GM23338 (cell line): ENCODE data around the gene DUSP3.

Experiments
- CTCF ChIP-seq, 2 experiments: fragments of 200-600 bp in 1 of 2; sonication (generic) in 1 of 2; conservative IDR thresholded peaks; 2 replicates each; pipeline versions ENCODE4 v1.5.1 to v1.6.1; 2016 to 2017; ENCODE audit warnings: antibody characterized with exemption in 2 of 2, low read depth in 2 of 2, mild to moderate bottlenecking in 2 of 2, moderate library complexity in 1 of 2
- EZH2 ChIP-seq: fragments of 200-600 bp; sonication (generic); IDR thresholded peaks from one replicate; pipeline ENCODE4 v1.8.0; 2017; ENCODE audit warnings: antibody characterized with exemption, mild to moderate bottlenecking, low read depth; ENCODE audit not compliant: unreplicated experiment
- JUNB ChIP-seq: IDR thresholded peaks from one replicate; pipeline ENCODE4 v1.6.1; 2016; ENCODE audit warnings: antibody characterized with exemption; ENCODE audit not compliant: unreplicated experiment
- POLR2AphosphoS5 ChIP-seq: IDR thresholded peaks from 2 replicates; pipeline ENCODE4 v1.6.1; 2016; ENCODE audit warnings: antibody characterized with exemption, low read depth
- REST ChIP-seq: IDR thresholded peaks from one replicate; pipeline ENCODE4 v1.6.1; 2018; ENCODE audit warnings: antibody characterized with exemption; ENCODE audit not compliant: unreplicated experiment

- TF ChIP-seq CTCF (conservative IDR thresholded peaks at IDR 0.05; ENCODE audit: low read depth in 2 of 2) = no peak
- no peak for TF ChIP-seq REST
- no peak for TF ChIP-seq JUNB
- no peak for TF ChIP-seq POLR2AphosphoS5
- no peak for TF ChIP-seq EZH2
These were observed 5.7 kb downstream of the DUSP3 start for GRCh38 chr17:43772877-43773648.
